KOPT-K1 (cell line): ENCODE measurements around the gene SSUH2.

Source experiments
- H3K27ac ChIP-seq: fragments of 200-600 bp; sonication (generic); 2 replicates; pipeline ENCODE4 v1.5.1; 2016; ENCODE audit warnings: antibody characterized with exemption, mild to moderate bottlenecking, low read depth, low read length; ENCODE audit not compliant: poor library complexity, severe bottlenecking
- H3K36me3 ChIP-seq: fragments of 200-600 bp; sonication (generic); 2 replicates; pipeline ENCODE4 v1.5.1; 2017; ENCODE audit warnings: antibody characterized with exemption, mild to moderate bottlenecking, low read length, moderate library complexity; ENCODE audit not compliant: insufficient read depth
- H3K9me3 ChIP-seq: fragments of 200-600 bp; sonication (generic); 2 replicates; pipeline ENCODE4 v1.5.1; 2017; ENCODE audit warnings: antibody characterized with exemption, low read length, mild to moderate bottlenecking; ENCODE audit not compliant: insufficient read depth, poor library complexity, severe bottlenecking

Gene SSUH2

DNA sequence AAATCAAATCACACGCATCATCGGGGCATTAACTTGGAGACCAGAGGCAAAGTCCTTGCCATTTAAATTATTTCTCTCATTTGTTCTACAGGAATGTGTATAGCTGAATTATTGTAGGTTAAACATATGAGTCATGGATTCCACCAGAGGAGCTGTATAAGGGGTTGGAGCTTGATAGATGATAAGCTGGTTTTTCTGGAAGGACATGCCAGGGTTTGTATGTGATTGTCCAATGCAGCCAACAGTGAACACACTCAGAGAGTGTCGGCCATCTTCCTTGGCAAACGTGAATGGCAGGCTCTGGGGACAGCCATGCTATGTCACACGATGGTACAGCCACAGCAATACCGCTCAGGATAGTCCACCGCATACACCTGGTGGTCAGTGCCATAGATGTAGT lies 25.1 kb downstream of the SSUH2 start:
- no peak overlapping the region for H3K27ac ChIP-seq
- H3K9me3 ChIP-seq: no peaks in the 10 kb centered on the region
- no peaks in the 10 kb centered on the region for H3K36me3 ChIP-seq

DNA sequence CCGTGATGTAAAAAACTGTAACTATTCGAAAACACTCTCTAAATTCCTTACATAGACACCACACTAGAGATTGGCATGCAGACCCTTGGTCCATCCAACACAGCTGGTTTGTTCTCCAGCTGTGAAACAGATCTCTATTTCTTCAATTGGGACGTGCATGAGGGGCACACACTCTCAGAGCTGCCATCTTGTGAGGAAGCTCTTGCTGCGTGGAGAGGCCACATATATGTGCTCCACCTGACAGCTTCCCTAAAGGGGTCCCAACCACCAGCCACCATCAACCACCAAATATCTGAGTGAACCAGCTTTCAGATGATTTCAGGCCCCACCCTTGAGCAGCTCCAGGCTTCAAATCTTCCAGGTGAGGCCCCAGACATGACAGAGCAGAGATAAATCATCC lies 25.6 kb downstream of the SSUH2 start:
- Histone ChIP-seq H3K9me3 (no peaks in the 10 kb centered on the region), H3K36me3 (no peaks in the 10 kb centered on the region), H3K27ac (no peak overlapping the region)

DNA sequence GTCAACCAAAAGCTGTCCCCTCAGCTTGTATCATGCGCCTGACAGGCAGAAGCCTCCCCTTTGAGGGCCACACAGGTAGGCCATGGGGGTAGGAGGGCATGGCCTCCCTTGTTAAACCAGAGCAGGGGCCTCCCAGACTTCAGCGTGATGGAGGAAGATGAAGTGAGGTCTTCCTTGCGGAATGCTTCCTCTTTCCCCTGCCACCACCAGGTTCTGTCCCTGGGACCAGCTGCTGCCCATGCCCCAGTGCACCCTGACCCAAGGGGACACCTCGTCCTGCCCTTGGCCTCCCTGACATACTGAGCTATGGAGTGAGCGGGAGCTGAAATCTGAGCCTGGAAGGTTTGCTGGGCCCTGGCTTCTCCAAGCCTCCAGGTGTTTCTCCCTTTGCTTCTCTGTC lies 26.7 kb downstream of the SSUH2 start:
- Histone ChIP-seq H3K36me3 (no peaks in the 10 kb centered on the region), H3K9me3 (no peaks in the 10 kb centered on the region), H3K27ac (no peak overlapping the region)

DNA sequence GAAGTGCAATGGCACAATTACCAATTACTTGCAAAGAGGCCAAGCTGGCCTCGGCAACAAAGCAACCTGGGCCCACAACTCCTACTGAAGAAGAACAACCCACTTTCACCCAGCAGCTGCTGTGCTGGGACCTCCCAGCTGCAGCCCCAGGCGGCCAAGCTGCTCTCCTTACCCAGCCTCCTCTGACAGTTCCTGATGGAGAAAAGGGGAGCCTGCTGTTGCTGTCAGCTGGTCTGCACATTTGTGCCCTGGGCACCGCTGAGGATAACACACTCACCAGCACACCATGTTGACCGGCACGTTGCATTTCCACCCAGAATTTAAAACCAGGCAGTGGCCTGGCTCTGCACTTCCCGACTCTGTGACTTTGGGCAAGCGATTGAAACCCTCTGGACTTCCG lies 33.6 kb downstream of the SSUH2 start:
- H3K36me3 ChIP-seq: no peaks in the 10 kb centered on the region
- no peak overlapping the region for H3K27ac ChIP-seq
- no peaks in the 10 kb centered on the region for H3K9me3 ChIP-seq

DNA sequence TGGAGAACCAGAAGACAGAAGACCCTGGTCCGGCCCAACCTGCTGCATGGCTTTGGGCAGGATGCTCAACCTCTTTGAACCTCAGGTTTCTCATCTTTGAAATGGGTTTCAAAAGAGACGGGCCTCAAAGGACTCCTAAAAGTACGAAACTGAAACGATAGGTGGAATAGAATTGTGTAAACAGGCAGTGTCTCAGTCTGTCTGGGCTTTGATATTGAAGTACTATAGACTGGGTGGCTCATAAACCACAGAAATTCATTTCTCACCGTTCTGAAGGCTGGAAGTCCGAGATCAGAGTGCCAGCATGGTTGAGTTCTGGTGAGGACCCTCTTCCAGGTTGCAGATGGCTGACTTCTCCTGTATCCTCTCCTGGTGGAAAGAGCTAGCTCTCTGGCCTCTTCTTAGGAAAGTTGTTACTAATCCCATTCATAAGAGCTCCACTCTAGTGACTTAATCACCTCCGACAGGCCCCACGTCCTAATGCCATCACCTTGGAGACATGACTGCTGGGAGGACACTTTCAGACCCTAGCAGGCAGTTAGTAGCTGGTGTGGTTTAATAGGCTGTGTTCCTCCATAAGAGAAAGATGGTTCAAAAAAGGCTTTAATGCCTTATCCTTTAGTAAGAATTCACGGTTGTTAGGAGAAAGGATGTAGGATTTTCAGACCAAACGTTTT lies 35.7 kb downstream of the SSUH2 start:
- H3K27ac ChIP-seq: no peak overlapping the region
- no peaks in the 10 kb centered on the region for H3K9me3 ChIP-seq
- H3K36me3 ChIP-seq: no peaks in the 10 kb centered on the region

DNA sequence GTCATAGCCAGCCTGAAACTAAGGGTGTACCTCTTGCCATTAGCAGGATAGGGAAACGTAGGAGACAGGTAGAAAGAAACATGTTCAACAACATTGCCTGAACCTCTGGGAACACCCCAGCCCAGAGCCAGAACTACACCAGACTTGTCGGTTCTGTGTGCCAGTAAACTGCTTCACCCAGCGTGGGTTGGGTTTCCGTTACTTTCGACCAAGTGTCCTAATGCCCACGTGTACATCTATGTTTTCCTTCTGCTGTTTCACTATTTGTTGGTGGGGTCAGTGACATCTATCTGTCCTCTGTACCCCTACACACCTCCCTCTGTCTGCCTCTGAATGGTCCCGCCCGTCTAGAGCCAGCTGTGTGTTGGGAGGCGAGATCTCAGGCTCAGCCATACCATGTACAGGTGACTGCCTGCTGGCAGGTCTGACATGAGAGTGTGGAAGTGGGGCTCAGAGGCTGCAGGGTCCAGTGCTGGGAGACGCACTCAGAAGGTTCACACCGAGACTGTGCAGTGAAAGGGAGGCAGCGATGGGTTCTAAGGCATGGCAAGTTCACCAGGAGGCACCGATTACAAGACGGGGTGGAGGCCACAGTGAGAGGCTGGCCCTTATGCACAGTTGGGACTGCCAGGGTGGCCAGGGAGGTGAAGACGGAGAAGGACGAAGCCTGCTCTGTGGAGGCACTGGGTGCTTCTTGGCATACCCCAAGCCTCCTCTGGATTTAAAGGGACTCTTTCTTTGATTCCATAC lies 36.4 kb downstream of the SSUH2 start:
- Histone ChIP-seq H3K36me3 (no peaks in the 10 kb centered on the region), H3K9me3 (no peaks in the 10 kb centered on the region), H3K27ac (no peak overlapping the region)

DNA sequence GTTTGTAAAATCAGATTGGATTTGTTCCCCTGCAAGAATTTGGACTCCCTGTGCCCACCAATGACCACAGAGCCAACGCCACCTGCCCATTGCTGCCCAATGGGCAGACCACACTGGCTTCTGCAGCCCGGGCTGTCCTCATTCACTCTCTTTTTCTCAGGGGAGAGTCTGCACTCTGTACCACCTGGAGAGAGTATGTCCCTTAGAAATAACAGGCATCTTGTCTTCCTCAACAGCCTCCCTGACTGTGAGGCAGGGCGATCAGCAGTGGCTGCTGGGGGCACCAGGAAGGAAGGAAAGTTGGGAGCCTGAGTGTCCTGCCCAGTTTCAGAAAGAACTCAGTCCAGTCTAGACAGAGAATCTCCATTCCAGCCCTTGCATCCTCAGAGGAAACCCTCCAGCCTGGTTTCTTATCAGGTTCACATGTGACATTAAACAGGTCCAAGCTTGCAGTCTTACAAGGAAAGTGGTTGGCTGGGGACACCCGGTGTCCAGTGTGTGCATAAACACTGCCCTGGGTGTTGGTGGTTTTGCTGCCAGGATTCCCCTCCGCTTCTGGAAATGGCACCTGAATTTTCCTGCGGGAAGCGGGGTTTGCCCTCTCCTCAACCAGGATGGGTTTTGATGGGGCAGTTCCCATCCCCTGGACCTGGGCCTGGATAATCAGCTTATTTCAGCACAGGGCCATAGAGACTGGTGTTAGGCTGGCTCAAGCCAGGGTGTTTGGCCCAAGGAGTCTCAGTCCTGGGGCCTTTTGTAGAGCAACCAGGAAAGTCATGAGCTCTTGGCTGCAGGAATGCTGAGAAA lies 37.2 kb downstream of the SSUH2 start:
- Histone ChIP-seq H3K36me3 (no peaks in the 10 kb centered on the region), H3K27ac (no peak overlapping the region), H3K9me3 (no peaks in the 10 kb centered on the region)

DNA sequence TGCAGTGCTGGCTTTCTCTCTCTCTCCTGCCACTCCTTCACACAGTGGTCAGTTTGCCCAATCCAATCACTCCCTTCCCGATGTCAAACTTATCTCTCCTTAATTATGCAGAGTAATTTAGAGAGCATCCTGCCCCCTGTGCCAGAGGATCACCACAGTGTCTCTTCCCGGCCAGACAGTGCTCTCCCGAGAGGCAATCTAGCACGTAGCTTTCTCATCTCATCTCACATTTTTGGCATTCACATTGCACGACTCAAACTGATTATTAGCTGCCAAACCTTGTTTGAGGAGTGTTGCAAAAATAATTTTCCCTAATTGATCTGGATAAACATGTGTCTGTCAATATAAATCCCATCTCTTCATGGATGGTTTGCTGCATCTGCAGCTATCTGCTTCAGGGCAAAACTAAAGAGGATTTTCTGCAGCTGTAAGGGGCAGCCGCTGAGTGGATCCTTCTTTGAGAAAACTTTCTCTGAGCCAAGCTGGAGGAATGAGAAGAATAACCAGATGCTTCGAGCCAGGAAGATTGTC lies 37.8 kb downstream of the SSUH2 start:
- Histone ChIP-seq H3K27ac (no peak overlapping the region), H3K36me3 (no peaks in the 10 kb centered on the region)

DNA sequence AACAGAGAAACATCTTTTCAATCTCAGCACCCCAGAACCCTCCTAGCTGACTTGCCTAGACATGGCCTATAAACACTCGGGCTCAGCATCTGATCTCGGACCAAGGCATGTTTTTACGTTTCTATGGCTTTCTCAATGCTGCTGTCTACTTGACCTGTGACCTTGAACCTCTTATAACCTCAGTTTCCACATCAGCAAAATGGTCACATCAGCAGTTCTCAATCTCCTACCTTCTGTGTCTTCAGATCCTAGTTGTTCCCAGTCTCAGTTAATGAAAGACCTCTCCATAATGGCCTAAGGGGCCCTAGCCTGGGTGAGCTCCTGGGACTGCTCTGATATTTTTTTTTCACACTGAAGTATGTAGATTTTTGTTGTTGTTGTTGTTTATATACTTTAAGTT lies 39.6 kb downstream of the SSUH2 start:
- Histone ChIP-seq H3K27ac (no peak overlapping the region), H3K9me3 (no peaks in the 10 kb centered on the region), H3K36me3 (no peaks in the 10 kb centered on the region)

More for the DNA sequence above, 37.8 kb downstream of the SSUH2 start:
- H3K9me3 ChIP-seq: no peaks in the 10 kb centered on the region

DNA sequence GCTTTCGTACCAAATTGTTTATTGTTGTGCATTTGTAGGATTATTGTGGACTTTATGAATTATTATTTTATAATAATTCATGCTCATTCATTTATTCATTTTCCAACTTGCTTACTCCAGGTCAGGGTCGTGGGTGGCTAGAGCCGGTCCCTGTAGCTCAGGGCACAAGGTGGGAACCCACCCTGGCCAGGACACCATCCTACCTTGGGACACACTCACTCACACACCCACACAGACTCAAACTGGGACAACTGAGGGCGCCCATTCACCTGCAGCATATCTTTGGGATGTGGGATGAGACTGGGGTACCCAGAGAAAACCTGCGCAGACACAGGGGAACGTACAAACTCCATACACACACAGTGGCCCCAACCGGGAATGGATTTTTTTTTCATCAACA lies 40.6 kb downstream of the SSUH2 start:
- Histone ChIP-seq H3K27ac (no peak overlapping the region), H3K36me3 (no peaks in the 10 kb centered on the region), H3K9me3 (no peaks in the 10 kb centered on the region)

DNA sequence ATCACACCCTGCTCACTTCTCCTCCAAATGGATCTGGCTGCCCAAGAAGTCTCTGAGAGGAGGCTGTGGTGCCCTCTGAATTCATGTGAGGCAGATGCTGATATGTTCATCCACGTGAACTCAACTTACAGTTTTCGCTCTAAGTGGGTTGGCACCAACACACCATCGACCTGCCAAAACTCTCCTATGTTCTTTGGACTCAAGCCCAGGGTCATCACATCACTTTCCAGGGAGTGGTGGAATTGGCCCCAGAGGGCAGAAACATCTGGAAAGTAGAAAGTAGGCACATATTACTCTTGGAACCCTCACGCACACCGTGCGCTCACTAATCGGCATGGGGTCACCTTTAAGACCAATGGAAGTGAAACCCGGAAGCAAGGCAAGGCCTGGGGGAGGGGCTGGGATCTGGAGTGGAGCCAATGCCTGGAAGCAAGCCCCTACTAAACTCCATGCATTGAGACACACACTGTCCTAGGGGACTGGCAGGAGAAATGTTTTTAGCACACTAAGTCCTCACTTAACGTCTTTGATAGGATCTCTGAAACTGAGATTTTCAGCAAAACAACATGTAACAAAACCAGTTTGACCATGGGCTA lies 41.4 kb downstream of the SSUH2 start:
- Histone ChIP-seq H3K9me3 (no peaks in the 10 kb centered on the region), H3K27ac (no peak overlapping the region), H3K36me3 (no peaks in the 10 kb centered on the region)

DNA sequence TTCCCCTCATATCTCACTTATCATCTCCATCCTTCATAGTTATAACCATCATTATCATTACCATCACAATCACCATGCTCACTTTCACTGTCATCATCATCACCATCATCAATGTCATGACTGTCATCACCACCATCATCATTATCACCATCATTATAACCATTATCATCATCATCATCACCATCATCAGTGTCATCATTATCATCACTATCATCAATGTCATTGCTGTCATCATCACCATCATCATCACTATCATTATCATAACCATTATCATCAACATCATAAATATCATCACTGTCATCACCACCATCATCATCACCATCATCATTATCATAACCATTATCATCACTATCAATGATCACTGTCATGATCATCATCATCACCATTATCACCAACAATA lies 44.1 kb downstream of the SSUH2 start:
- H3K9me3 ChIP-seq: no peaks in the 10 kb centered on the region
- H3K36me3 ChIP-seq: no peaks in the 10 kb centered on the region
- no peak overlapping the region for H3K27ac ChIP-seq

DNA sequence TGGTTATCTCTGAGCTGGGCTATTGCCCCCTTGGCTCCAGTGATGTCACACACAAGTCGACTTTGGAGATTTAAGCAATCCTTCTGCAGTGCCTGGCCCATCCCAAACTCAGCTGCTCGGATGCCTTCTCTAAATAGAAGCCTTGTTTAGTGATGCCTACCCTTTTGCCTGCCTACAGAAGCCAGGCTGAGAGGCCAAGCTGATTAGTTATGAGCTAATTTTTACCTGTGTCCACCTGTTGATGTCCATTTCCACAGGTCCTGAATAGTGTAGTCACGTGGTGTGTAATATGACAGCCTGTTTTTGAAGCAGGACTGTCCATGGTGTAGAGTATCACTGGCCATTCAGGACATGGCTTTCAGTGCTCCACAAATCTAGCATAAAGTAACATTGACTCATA lies 45.5 kb downstream of the SSUH2 start:
- no peaks in the 10 kb centered on the region for H3K9me3 ChIP-seq
- no peaks in the 10 kb centered on the region for H3K36me3 ChIP-seq
- no peak overlapping the region for H3K27ac ChIP-seq

DNA sequence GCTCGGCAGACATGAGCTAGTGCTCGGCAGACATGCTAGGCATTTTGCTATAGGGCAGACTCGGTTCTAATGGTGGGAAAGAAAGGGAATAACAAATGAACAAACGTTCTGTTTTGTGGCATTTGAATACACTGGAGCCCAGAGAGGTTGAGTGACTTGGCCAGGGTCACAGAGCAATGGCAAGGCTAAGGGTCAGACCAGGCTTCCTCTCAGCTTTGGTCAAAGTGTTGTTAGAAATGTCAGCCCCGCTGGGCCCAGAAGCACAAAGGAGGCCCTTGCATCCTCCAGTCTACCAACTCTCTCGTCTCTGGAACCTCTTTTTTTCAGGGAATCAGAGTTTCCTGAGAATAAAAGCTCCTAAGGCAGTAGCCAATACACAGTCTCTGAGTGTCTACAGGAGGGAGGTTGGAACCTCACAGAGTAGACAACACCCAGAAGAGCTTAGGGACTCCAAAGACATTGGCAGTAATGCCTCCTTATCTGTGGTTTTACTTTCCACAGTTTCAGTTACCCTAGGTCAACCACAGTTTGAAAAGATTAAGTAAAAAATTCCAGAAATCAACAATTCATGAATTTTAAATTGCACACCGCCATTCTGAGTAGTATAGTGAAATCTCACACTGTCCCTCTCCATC lies 47.3 kb downstream of the SSUH2 start:
- Histone ChIP-seq H3K36me3 (no peaks in the 10 kb centered on the region), H3K27ac (no peak overlapping the region), H3K9me3 (no peaks in the 10 kb centered on the region)
